HCT116 (cell line): ENCODE results near the gene GTF2IRD1. TPM values are rescaled to one million over a fixed set of nuclear protein-coding genes. Genes with fewer than 3 reads are reported as not detected.
A peak's percentile ranks its signal among the peaks of the same experiment; 100 is the strongest.

Experiments used
- ATAC-seq: fragments of 200-7000 bp; cut with Tn5 transposase; 2 replicates; pipeline ENCODE4 v1.9.1; 2020; ENCODE audit warnings: mild to moderate bottlenecking, moderate library complexity
- BruUV-seq: library from RNA; stranded (reverse); fragments of 400-500 nt; replicated peaks from 2 replicates; lab custom pipeline; 2021; lab: Mats Ljungman, UMichigan
- CTCF ChIA-PET: fragments of 300-600 bp; sonication (Branson Sonifier 250); formaldehyde crosslinking; loops from one replicate; lab custom pipeline; 2021; ENCODE audit warnings: antibody characterized with exemption; lab: Charles Lee
- POLR2A ChIA-PET: fragments of 300-600, 350-600 bp; sonication (Branson Sonifier 250); formaldehyde crosslinking; loops from one replicate; lab custom pipeline; 2021; ENCODE audit warnings: antibody characterized with exemption; lab: Charles Lee
- RAD21 ChIA-PET, 2 experiments: fragments of 300-600 bp; sonication (Branson Sonifier 250); formaldehyde crosslinking; loops; one replicate each; lab custom pipeline; 2023; ENCODE audit warnings: low total read pairs in 2 of 2; ENCODE audit not compliant: uncharacterized antibody in 2 of 2, unreplicated experiment in 2 of 2, low non-redundant PET in 1 of 2; lab: Charles Lee
- DNase-seq: peaks from one replicate; pipeline ENCODE4 v3.0.0-alpha.2; 2010; ENCODE audit warnings: low read depth, low spot score
- H2AFZ ChIP-seq: fragments of 200-600 bp; shearing (Covaris generic), sonication (generic); 2 replicates; pipeline ENCODE4 v1.6.1; 2017; ENCODE audit warnings: low read depth, mixed run types, mixed read lengths, antibody characterized with exemption, low read length; ENCODE audit not compliant: poor library complexity, severe bottlenecking
- H3K27ac ChIP-seq: 2 replicates; pipeline ENCODE4 v1.5.1; 2012; ENCODE audit warnings: low read depth, low read length
- H3K27me3 ChIP-seq: fragments of 200-600 bp; sonication (generic); 2 replicates; pipeline ENCODE4 v1.6.1; 2016; ENCODE audit warnings: mixed run types, low read length, mixed read lengths; ENCODE audit not compliant: insufficient read depth
- H3K36me3 ChIP-seq, 2 experiments: fragments of 200-500 bp in 1 of 2; fragments of 200-600 bp in 1 of 2; sonication (Bioruptor generic) in 1 of 2; sonication (generic) in 1 of 2; 2 replicates each; pipeline versions ENCODE4 v1.5.1 to v1.6.1; 2014 to 2016; ENCODE audit warnings: low read length in 2 of 2, inconsistent platforms in 1 of 2, mixed read lengths in 1 of 2, mixed run types in 1 of 2; ENCODE audit not compliant: insufficient read depth in 2 of 2, control insufficient read depth in 1 of 2
- H3K4me1 ChIP-seq, 2 experiments: fragments of 200-600 bp in 1 of 2; sonication (generic) in 1 of 2; 2 replicates each; pipeline versions ENCODE4 v1.5.1 to v1.6.1; 2012 to 2017; ENCODE audit warnings: low read length in 2 of 2, inconsistent platforms in 1 of 2, mild to moderate bottlenecking in 1 of 2, mixed read lengths in 1 of 2, mixed run types in 1 of 2, moderate library complexity in 1 of 2; ENCODE audit not compliant: insufficient read depth in 2 of 2, control insufficient read depth in 1 of 2
- H3K4me2 ChIP-seq: fragments of 200-600 bp; sonication (generic); 2 replicates; pipeline ENCODE4 v1.6.1; 2017; ENCODE audit warnings: mixed run types, low read length, mixed read lengths
- H3K4me3 ChIP-seq, 2 experiments: fragments of 200-600 bp in 1 of 2; sonication (generic) in 1 of 2; replicated peaks in 1 of 2; 2 replicates each; pipeline ENCODE4 v1.5.1; 2011 to 2016; ENCODE audit warnings: low read length in 2 of 2, control low read depth in 1 of 2, low read depth in 1 of 2, mild to moderate bottlenecking in 1 of 2, mixed read lengths in 1 of 2, mixed run types in 1 of 2
- H3K79me2 ChIP-seq: fragments of 200-600 bp; sonication (generic); 2 replicates; pipeline ENCODE4 v1.6.1; 2017; ENCODE audit warnings: mild to moderate bottlenecking, mixed run types, low read length, moderate library complexity, mixed read lengths; ENCODE audit not compliant: insufficient read depth
- H3K9ac ChIP-seq: fragments of 200-600 bp; sonication (generic); 2 replicates; pipeline ENCODE4 v1.6.1; 2016; ENCODE audit warnings: low read length, mixed read lengths
- H3K9me2 ChIP-seq: fragments of 200-600 bp; sonication (generic), shearing (Covaris generic); 2 replicates; pipeline ENCODE4 v1.6.1; 2017; ENCODE audit warnings: mixed run types, mild to moderate bottlenecking, moderate library complexity; ENCODE audit not compliant: insufficient read depth
- H3K9me3 ChIP-seq, 2 experiments: fragments of 200-500 bp in 1 of 2; fragments of 200-600 bp in 1 of 2; sonication (Bioruptor generic) in 1 of 2; sonication (generic) in 1 of 2; 2 replicates each; pipeline ENCODE4 v1.6.1; 2014 to 2017; ENCODE audit warnings: low read length in 2 of 2, mixed read lengths in 2 of 2, inconsistent platforms in 1 of 2, low read depth in 1 of 2, mild to moderate bottlenecking in 1 of 2, mixed run types in 1 of 2, moderate library complexity in 1 of 2; ENCODE audit not compliant: control insufficient read depth in 1 of 2, insufficient read depth in 1 of 2
- H4K20me1 ChIP-seq: fragments of 200-600 bp; sonication (generic), shearing (Covaris generic); 2 replicates; pipeline ENCODE4 v1.6.1; 2017; ENCODE audit warnings: mixed run types, mild to moderate bottlenecking, moderate library complexity; ENCODE audit not compliant: insufficient read depth
- CBX3 ChIP-seq: IDR thresholded peaks from 2 replicates; pipeline ENCODE4 v1.6.1; 2012; ENCODE audit warnings: low read depth
- CEBPB ChIP-seq: IDR thresholded peaks from 2 replicates; pipeline ENCODE4 v1.6.1; 2012; ENCODE audit warnings: low read depth
- EGR1 ChIP-seq: IDR thresholded peaks from 2 replicates; pipeline ENCODE4 v1.6.1; 2012; ENCODE audit warnings: low read depth
- ELF1 ChIP-seq: IDR thresholded peaks from 2 replicates; pipeline ENCODE4 v1.6.1; 2012; ENCODE audit warnings: low read depth, borderline replicate concordance
- EZH2 ChIP-seq: fragments of 200-600 bp; sonication (generic); IDR thresholded peaks from 2 replicates; pipeline ENCODE4 v1.6.1; 2017; ENCODE audit warnings: antibody characterized with exemption, mixed run types
- EZH2phosphoT487 ChIP-seq: fragments of 200-600 bp; IDR thresholded peaks from 2 replicates; pipeline ENCODE4 v1.6.1; 2018; ENCODE audit warnings: antibody characterized with exemption, borderline replicate concordance
- JUND ChIP-seq: IDR thresholded peaks from 2 replicates; pipeline ENCODE4 v1.6.1; 2012
- POLR2A ChIP-seq: IDR thresholded peaks from 2 replicates; pipeline ENCODE4 v1.7.0; 2011; ENCODE audit warnings: borderline replicate concordance; ENCODE audit not compliant: insufficient read depth, insufficient read length; ENCODE audit errors: extremely low read depth
- POLR2AphosphoS5 ChIP-seq: IDR thresholded peaks from 2 replicates; pipeline ENCODE4 v1.6.1; 2011; ENCODE audit warnings: mild to moderate bottlenecking, low read depth, low read length, moderate library complexity
- SIN3A ChIP-seq: IDR thresholded peaks from 2 replicates; pipeline ENCODE4 v1.6.1; 2012; ENCODE audit warnings: low read depth
- SP1 ChIP-seq: IDR thresholded peaks from 2 replicates; pipeline ENCODE4 v1.6.1; 2012; ENCODE audit warnings: low read depth
- SRF ChIP-seq: IDR thresholded peaks from 2 replicates; pipeline ENCODE4 v1.6.1; 2012; ENCODE audit warnings: low read depth
- TCF7L2 ChIP-seq: IDR thresholded peaks from 2 replicates; pipeline ENCODE4 v1.7.0; 2011; ENCODE audit warnings: borderline replicate concordance, inconsistent platforms; ENCODE audit not compliant: insufficient read depth, insufficient read length; ENCODE audit errors: extremely low read depth
- ZFX ChIP-seq: fragments of 450-650 bp; IDR thresholded peaks from 2 replicates; pipeline ENCODE4 v1.6.1; 2017
- ZNF274 ChIP-seq: fragments of 200-500 bp; sonication (Bioruptor generic); IDR thresholded peaks from 2 replicates; pipeline ENCODE4 v1.6.1; 2014; ENCODE audit warnings: mild to moderate bottlenecking, low read depth, low read length, inconsistent platforms
- intact Hi-C: fragments of 100-400 bp; cut with micrococcal nuclease; formaldehyde crosslinking; loops from 2 replicates; pipeline ENCODE4 v1.10.0; 2022
- total RNA-seq: library from RNA; stranded (reverse); gene quantifications from one replicate; pipeline ENCODE4 v1.2.1, GENCODE V29; 2021; ENCODE audit not compliant: unreplicated experiment
- TF ChIP-seq, protein P1 (sequence below): IDR thresholded peaks from 2 replicates; pipeline ENCODE4 v1.6.1; 2011; ENCODE audit warnings: mild to moderate bottlenecking, low read length, moderate library complexity; ENCODE audit not compliant: insufficient replicate concordance; ENCODE audit errors: extremely low read depth

Gene GTF2IRD1
- total RNA-seq, 1 experiment from 2014 or later = 34.5 TPM

DNA sequence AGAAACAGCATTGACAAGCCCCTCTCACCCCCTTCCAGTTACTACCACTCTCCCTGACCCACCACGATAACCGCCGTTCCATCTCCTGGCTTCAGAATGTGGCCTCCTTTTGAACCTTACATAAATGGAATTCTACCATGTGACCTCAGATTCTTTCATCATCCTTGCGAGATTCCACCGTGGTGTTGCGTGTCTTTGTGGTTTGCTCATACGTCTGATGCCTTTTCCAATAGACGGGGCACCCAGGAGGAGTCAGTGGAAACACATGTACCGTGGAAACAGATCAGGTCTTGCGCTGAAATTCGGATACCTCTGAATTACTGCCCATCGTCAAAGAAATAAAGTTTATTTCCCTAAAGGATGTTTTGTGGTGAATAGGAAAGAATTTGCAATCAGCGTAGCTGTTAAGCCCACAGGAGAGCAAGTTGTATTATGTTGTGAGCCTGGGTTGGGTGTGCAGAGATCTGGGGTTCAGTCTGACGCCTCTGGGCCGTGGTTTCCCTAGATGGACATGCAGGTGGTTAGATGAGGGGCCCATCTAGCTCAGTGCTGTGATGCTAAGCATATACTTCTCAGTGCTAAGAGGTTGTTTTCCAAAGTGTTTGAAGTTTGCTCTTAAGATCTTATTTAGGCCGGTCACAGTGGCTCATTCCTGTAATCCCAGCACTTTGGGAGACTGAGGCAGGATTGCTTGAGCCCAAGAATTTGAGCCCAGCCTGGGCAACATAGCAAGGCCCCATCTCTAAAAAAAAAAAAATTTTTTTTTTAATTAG, 29.1 kb downstream of the GTF2IRD1 start:
- Histone ChIP-seq H4K20me1 (no peaks in the 10 kb centered on the region), H3K36me3 (no peaks in the 10 kb centered on the region), H3K9me3 (no peaks in the 10 kb centered on the region), H3K9ac (peak overlapping the region; percentile 41), H3K4me2 (peak overlapping the region; percentile 49), H3K27me3 (no peaks in the 10 kb centered on the region), H3K4me3 (no peak overlapping the region; a peak in 1 of 4 replicates), H3K79me2 (peaks cover 62% of the 10 kb centered on the region), H3K4me1 (peaks cover 77 to 81% of the 10 kb centered on the region in 2 experiments), H2AFZ (no peak overlapping the region), H3K27ac (peak overlapping the region; percentile 58), H3K9me2 (no peaks in the 10 kb centered on the region)
- TF ChIP-seq ZNF274 = no peak
- TF ChIP-seq ZFX = no peak
- TF ChIP-seq EZH2 = no peak
- TF ChIP-seq POLR2AphosphoS5 = no peak
- no peak for TF ChIP-seq POLR2A
- no peak for TF ChIP-seq SIN3A
- no peak for TF ChIP-seq SRF
- TF ChIP-seq TCF7L2 = no peak
- TF ChIP-seq, protein P1, sequence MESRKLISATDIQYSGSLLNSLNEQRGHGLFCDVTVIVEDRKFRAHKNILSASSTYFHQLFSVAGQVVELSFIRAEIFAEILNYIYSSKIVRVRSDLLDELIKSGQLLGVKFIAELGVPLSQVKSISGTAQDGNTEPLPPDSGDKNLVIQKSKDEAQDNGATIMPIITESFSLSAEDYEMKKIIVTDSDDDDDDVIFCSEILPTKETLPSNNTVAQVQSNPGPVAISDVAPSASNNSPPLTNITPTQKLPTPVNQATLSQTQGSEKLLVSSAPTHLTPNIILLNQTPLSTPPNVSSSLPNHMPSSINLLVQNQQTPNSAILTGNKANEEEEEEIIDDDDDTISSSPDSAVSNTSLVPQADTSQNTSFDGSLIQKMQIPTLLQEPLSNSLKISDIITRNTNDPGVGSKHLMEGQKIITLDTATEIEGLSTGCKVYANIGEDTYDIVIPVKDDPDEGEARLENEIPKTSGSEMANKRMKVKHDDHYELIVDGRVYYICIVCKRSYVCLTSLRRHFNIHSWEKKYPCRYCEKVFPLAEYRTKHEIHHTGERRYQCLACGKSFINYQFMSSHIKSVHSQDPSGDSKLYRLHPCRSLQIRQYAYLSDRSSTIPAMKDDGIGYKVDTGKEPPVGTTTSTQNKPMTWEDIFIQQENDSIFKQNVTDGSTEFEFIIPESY = no peak
- no peak for TF ChIP-seq CBX3
- TF ChIP-seq EGR1 = no peak
- no peak for TF ChIP-seq JUND
- TF ChIP-seq ELF1 = no peak
- TF ChIP-seq EZH2phosphoT487 = no peak
- TF ChIP-seq CEBPB = peak; percentile 90
- 0 out of 2 replicates have a peak, but pooled peaks have one; percentile 25 for TF ChIP-seq SP1
- ChIA-PET CTCF (no interaction called here), RAD21 (no interaction called here), POLR2A (no interaction called here)
- intact Hi-C loops = no loop called here
- peak; percentile 33; the same call in 1 of the 2 replicates for ATAC-seq
- DNase-seq = peak; percentile 57
- TSS peak; percentile 55 for BruUV-seq
